Loucy (cell line): ENCODE data around the gene ZSWIM9.

Source experiments
- CTCF ChIP-seq: fragments of 200-600 bp; sonication (generic); conservative IDR thresholded peaks from 2 replicates; pipeline ENCODE4 v1.5.1; 2014; ENCODE audit warnings: mild to moderate bottlenecking, antibody characterized with exemption, low read length
- EZH2phosphoT487 ChIP-seq: fragments of 200-600 bp; IDR thresholded peaks from 2 replicates; pipeline ENCODE4 v1.6.1; 2018; ENCODE audit warnings: antibody characterized with exemption, mild to moderate bottlenecking, moderate library complexity, borderline replicate concordance

GRCh38 chr19:48194844-48195830 is 24.7 kb downstream of the ZSWIM9 start:
- TF ChIP-seq CTCF (no peak), EZH2phosphoT487 (no peak)
